HG02759 (cell line): Measurements from ENCODE around the gene ASMTL.
"Not testable (repeated sequence)": the region's sequence is repeated elsewhere in the genome, so short reads cannot be mapped to it uniquely, and the experiment has no call there.

Experiments
- ATAC-seq: cut with Tn5 transposase; IDR thresholded peaks from one replicate; pipeline ENCODE4 v1.9.1; 2021; ENCODE audit warnings: mild to moderate bottlenecking, moderate library complexity; ENCODE audit not compliant: unreplicated experiment

Gene ASMTL

DNA sequence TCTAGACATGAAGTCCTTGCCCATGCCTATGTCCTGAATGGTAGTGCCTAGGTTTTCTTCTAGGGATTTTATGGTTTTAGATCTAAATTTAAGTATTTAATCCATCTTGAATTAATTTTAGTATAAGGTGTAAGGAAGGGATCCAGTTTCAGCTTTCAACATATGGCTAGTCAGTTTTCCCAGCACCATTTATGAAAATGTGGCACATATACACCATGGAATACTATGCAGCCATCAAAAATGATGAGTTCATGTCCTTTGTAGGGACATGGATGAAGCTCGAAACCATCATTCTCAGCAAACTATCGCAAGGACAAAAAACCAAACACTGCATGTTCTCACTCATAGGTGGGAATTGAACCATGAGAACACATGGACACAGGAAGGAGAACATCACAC, 29.8 kb upstream of the ASMTL start:
- not testable (repeated sequence) for ATAC-seq

DNA sequence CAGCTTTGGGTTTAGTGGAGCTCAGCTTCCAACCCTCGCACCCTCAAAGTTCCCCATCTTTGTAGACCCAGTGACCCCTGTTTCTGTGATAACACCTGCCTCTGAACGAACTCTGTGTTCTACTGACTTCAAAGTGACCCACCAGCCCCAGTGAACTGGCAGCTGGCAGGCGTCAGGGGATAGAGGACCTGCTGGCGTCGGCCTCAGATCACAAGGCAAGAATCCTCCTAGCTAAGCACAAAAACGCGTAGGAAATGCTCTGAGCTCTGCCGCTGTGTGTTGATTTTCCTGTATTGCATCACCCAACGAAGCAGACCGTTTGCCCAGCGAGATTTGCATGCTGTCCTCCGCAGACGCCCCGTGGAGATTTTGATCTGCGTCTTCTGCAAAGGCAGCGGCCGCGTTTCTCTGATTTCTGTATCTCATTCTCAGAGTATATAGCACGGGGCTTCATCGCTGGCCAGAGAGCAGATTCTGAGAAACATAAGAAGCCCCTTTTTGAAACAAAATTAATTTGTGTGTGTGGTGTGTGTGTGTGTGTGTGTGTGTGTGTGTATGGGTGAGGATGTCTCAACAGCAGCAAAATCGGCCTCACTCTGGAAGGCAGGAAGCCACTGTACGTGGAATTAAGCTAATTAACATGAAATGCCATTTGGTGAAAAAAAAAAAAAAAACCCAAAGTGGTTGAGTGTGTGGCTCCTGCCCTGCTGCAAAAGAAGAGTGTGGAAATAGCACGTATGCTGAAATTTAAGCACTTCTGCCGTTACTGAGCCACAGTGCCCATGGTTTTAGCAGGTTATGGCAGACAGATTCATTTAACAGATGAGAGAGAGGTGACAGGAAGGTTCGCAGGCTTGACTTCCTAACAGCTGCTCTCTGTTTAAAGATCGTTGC, 29.2 kb upstream of the ASMTL start:
- ATAC-seq = peak; percentile 44

DNA sequence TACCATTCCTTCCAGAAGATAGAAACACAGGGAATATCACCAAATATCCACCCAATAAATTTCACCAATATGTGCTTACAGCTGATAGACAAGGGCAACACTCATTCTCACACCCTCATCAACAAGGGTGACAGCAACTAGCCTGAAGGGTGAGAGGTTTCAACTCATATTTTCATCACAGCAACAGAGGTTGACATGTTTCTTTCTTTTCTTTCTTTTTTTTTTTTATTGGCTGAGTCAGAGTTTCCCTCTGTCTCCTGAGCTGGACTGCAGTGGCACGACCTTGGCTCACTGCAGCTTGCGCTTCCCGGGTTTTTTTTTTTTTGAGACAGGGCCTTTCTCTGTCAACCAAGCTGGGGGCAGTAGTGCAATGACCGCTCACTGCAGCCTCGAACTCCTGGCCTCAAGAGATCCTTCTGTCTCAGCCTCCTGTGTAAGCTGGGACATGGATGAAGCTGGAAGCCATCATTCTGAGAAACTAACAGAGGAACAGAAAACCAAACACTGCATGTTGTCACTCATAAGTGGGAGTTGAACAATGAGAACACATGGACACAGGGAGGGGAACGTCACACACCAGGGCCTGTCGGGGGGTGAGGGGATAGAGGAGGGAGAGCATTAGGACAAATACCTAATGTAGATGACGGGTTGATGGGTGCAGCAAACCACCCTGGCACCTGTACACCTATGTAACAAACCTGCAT, 27.5 kb upstream of the ASMTL start:
- peak; percentile 1 for ATAC-seq

DNA sequence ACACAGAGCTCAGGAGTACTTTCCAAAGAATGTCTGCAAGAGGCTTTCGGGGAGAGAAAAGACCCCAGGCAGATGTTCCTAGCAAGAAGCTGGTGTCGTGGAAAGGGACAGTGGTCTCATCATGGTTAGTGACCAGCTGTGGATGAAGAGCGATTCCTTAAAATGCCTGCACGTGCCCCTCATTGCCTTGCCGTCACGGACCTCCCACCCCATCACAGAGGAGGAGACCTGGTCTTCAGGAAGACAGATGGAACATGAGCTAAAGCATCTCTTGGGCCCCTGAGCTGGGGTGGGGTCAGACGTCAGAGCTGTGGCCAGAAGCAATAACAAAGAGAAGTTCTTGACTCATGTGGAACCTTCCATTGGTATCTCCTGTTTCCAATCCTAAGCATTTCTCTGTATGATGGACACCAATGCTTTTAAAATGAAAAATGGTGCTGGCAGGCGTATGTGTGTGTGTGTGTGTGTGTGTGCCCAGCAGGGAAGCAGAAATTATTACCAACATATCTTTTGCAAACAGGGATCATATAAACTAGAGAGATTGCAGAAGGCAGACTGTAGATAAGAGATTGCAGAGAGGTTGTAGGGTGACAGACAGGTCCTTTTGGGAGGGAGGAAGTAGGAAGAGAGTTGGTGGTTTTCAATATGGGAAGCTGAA, 25.2 kb upstream of the ASMTL start:
- ATAC-seq = no peak

DNA sequence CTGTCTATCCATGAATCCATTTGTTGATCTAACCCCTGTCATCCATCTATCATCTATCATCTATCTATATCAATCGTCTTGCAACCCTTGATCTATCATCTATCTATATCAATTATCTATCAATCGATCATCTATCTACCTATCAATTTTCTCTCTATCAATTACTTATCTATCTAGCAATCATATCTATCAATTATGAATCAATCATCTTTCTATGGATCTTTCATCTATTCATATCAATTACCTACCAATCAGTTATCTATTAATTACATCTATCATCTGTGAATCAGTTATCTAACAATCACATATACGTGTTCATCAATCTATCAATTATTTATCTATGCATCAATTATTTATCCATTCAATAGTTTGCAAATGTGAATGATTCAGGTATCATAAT, 24.5 kb upstream of the ASMTL start:
- no peak for ATAC-seq

DNA sequence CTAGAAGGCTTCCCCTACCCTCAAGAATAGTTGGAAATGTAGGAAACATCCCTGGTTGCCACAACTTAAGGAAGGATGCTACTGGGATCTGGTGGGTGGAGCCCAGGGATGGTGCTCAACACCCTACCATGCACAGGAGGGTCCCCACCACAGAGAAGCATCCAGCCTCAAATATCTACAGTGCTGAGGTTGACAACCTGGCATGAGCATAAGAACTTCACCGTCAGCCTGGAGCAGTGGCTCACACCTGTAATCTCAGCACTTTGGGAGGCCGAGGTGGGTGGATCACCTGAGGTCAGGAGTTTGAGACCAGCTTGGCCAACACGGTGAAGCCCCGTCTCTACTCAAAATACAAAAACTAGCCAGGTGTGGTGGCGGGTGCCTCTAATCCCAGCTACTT, 24.0 kb upstream of the ASMTL start:
- no peak for ATAC-seq

DNA sequence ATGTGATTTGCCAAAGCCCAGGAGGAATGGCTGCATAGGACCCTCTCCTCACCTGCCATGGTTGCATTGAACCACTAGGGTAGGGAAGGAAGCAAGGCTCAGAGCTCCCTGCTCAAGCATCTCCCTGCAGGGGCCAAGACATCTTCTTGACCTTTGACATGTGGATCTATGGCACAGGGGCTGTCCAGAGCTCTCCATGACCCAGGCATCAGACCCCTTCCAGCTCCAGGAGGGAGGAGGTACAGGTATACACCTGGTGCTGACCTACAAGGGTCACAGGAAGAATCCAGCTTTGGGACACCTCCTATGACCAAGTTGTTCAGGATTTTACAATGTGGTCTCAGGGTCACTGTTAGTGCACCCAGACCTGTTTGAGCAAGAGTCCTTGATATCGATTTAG, 23.2 kb upstream of the ASMTL start:
- ATAC-seq = no peak

DNA sequence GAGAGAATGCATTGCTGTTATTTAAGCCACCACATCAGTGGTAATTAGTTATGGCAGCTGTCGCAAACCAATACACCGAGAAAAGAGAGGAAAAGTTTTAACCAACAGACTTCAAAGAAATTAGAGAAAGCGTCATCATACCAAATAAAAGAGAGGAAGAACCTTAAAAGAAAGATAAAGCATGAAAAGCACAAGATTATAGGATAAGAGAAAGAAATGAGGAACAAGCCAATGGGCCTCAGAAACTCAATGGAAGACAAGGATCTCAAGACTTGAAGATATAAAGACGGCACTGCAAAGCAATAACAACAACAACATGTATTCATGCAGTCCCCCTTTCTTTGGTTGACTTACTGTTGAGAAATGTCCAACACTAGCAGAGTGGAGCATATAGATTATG, 22.8 kb upstream of the ASMTL start:
- no peak for ATAC-seq

DNA sequence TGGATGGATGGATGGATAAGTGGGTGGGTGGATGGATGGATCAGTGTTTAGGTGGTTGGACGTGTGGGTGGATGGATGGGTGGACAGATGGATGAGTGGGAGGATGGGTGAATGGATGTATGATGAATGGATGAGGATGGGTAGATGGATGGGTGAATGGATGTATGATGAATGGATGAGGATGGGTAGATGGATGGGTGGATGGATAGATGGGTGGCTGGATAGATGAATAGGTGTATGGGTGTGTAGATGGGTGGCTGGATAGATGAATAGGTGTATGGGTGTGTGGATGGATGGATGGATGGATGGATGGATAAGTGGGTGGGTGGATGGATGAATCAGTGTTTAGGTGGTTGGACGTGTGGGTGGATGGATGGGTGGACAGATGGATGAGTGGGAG, 21.9 kb upstream of the ASMTL start:
- ATAC-seq = not testable (repeated sequence)

DNA sequence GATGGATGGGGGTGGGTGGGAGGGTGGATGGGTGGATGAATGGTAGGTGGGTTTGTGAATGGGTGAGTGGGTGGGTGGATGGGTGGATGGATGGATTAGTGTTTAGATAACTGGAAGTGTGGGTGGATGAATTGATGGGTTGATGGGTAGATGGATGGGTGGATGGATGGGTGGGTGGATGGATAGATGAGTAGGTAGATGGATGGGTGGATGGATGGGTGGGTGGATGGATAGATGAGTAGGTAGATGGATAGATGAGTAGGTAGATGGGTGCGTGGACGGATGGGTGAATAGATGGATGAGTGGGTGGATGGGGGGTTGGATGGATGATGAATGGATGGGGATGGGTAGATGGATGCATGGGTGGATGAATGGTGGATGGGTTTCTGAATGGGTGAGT, 20.3 kb upstream of the ASMTL start:
- no peak for ATAC-seq

DNA sequence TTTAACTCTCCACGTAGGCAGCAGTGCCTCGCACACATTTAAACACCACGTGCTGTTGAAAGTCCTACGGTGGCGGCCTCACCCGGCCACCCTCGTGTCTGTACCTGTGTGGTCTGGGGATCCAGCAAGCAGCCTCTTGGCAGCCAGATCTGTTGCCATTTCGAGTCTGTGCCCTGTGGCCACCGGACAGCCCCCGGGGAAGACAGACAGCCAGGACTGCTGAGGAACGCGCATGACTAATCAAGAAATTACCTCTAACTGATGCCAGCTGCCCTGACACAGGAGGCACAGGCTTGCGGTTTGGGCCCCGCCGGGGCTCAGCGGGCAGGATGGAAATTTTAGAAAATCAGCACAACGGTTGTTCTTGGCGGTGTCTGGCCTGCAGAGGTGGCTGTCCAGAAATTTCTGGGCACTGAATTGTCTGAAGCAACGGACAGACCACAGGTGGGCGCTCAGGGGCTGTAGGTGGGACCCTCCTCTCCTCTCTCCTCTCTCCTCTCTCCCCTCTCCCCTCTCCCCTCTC, 15.6 kb upstream of the ASMTL start:
- ATAC-seq = peak; percentile 62

DNA sequence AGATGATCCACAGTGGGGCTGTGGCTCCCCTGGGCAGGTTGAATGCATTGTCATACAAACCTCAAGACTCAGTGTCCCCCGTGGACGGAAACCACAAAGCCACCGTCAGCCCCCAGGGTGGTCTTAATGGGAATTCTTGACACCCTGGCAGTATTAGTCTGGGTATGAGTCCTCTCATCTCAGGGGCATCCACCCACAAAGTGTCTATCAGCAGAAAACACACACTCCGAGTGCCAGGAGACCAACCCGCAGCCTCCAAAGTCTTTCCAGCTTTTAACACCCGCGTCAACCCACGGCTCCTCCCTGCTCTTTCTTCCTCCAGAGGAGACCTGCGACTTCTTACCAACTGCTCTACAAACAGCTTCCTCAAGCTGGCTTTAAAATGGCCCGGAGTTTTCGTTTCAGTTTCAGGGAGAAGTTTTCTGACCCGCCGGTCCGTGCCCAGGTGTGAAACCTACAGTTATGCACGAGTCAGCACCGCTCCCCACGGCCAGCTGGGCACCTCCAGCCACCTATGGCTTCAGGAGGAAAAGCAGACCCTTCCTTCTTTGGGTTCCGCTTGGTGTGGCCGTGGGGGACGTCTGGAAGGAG, 14.4 kb upstream of the ASMTL start:
- ATAC-seq = peak; percentile 54

DNA sequence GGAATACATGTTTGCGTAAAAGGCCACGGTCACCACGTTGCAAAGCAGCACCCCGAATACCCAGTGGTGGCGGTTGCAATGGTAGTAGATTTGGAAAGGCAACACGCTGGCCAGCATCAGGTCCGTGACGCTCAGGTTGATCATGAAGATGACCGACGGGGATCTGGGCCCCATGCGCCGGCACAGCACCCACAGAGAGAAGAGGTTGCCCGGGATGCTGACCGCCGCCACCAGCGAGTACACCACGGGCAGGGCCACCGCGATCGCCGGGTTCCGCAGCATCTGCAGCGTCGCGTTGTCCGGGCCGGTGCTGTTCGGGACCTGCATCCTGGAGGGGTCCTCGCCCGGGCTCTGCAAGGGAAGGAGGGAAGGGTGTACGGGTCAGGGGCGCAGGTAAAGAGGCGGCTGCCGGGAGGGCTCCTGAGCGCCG, 13.5 kb upstream of the ASMTL start:
- ATAC-seq = no peak

DNA sequence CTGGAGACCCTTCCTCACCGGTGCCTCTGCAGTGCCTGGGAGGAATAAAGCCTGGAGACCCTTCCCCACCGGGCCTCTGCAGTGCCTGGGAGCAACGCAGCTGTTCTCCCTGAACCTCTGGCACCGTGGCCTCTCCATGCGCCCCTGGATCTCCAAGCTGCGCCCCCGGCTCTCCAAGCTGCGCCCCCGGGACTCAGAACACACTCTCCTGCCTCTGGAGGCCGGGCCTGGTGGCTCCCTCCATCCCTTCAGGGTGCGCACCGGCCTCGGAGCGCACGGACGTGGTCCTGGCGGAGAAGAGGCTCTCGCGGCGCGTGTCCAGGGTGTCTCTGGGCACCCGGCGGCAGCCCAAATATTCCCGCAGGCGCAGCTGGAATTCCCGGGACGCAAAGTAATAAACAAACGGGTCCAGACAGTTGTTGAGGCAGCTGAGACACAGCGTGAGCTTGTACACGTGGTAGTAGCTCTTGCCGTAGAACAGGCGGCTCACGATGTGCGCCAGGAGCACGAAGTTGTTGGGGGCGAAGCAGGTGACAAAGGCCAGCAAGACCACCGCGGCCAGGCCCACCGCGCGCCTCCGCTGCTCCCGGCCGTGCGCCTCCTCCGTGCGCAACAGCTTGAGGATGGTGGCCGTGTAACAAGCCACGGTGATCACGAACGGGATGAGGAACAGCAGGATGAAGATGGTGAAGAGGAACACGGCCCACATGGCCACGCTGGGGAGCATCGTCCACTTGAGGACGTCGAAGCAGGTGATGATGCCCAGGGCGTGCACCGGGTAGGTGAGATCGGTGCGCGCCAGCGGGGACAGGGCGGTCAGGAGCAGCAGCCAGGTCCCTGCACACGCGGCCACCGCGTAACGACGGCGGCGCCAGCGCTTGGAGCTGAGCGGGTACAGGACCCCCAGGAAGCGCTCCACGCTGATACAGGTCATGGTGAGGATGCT, 12.8 kb upstream of the ASMTL start:
- ATAC-seq = no peak

DNA sequence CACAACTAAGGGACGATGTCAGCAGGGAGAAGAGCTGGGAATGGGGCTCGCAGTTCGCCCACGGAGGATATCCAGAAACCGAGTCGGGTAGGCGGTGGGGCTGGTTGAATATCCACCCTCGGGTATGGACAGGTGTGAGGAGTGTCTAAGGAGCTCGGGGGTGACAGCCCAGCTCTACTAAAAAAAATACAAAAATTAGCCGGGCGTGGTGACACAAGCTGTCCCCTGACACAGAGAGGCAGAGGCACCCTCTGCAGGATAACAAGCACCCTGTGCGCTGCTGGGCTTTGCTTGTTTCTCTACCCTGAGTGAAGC, 12.2 kb upstream of the ASMTL start:
- ATAC-seq = no peak

DNA sequence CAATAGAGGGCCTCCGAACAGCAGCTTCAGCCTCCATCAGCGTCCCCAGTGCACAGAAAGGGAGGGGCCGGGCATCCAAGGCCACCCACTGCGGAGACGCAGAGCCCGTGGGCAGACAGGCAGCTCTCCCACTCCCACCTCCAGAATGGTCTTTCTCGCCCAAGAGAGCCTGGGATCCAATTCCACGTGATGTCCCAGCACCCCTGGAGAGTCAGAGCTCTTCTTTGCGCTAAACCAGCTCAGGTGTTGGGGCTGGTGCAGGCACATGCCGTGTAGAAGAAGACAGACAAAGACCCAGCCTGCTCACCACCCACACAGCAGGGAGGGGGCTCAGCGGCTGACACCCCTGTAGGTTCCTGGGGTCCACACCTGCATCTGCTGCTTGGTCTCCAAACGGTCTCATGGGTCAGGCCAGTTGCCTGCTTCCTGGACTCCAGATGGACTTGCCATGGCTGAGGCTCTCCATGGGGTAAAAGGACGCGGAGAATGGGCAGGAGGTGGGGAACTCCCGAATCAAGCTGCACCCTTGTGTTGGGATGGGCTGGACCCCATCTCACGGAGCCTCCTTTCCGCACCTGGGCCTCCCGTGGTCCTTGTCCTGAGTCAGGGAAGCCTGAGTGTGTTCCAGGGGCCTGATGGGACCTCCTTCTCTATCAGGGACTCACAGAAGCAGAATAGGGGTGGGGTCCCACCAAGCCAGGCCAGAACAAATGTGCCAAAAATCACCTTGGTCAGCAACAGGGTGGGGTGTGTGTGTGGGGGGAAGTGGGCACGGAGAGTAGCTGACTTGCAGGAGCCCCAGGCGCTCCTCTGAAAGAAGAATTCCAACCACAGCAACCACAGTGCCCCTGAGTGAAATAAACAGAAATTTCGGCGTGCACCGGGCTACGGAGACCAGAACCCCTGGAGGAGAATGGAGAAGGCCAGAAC, 11.6 kb upstream of the ASMTL start:
- ATAC-seq = no peak

DNA sequence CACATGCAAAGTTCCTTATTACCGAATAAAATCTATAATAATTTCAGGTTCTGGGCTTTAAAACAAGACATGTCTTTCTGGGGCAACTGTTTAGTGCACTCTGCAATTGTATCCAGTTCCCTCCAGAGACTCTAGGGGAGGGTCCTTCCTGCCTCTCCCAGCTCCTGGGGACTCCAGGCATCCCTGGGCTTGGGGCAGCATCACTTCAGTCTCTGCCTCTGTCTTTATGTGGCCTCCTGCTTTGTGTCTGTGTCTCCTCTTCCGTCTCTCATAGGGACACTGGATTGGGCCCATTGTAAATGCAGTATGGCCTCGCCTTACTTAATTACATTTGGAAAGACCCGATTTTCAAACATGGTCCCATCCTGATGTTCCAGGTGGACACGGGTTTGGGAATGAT, 10.9 kb upstream of the ASMTL start:
- no peak for ATAC-seq

DNA sequence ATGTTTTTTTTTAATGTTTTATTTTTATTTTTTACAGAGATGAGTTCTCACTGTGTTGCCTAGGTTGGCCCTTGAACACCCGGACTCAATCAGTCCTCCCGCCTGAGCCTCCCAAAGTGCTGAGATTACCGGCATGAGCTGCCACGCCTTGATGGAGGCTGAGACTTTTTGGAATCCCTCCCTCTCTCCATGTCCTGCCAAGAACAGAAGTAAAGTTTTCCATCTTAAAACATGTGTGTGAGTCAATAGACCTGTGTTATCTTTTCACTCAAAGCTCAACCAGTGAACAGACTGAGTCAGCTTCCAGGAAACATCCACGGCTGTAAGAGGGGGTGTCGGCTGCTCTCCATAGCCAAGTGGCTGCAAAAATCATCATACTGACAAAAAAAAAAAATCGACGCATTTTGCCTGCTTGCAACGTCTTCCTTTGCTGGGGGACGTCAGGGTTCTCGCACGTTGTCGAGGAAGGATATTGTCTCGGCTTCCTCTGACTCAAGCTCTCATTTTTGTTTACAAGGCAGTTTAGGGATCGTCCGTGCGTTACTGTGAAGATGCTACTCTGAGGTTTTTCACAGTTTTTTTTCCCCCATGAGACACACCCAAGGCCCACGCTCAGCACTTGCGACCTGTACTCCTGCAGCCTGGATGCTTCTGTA, 10.0 kb upstream of the ASMTL start:
- ATAC-seq = no peak

DNA sequence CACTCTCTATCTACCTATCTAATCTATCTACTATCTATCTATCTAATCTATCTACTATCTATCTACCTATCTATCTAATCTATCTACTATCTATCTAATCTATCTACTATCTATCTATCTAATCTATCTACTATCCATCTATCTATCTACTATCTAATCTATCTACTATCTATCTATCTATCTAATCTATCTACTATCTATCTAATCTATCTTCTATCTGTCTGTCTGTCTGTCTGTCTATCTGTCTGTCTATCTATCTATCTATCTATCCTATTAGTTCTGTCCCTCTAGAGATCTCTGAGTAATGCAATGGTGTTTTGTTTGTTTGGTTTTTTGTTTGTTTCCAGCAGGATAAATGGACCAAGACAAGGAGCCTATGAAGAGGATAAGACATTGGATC, 9.4 kb upstream of the ASMTL start:
- no peak for ATAC-seq
